ENCODE measurements around the gene SMAD1. TPM values are rescaled to one million over a fixed set of nuclear protein-coding genes. Genes with fewer than 3 reads are reported as not detected.

Gene SMAD1
- total RNA-seq, 2 donors from 2014 or later: 35.3 to 45.5 TPM

GRCh38 chr4:145513020-145513621, 31.5 kb downstream of the SMAD1 start:
- no peak for DNase-seq
- Histone ChIP-seq H3K36me3 (replicated peaks in 1 of 2; ENCODE audit: insufficient read depth in 1 of 2, low read depth in 2 of 2) (no peaks in the 10 kb centered on the region), H3K4me3 (no peak overlapping the region), H3K9me3 (peaks cover 0 to 8% (median 0%) of the 10 kb centered on the region in 3 donors), H3K4me1 (peaks cover 7% of the 10 kb centered on the region), H3K27me3 (no peaks in the 10 kb centered on the region), H3K27ac (no peak overlapping the region)
- no peak for TF ChIP-seq POLR2A (IDR thresholded peaks at IDR 0.05)
- no peak for TF ChIP-seq CTCF (IDR thresholded peaks at IDR 0.05)
- 73 to 80% methylated on average over 4 of the region's 4 CpGs for WGBS, 2 donors
- ATAC-seq: no peak
- intact Hi-C loops (cut with DNase I): no loop called here

GRCh38 chr4:145520172-145520571, 38.5 kb downstream of the SMAD1 start:
- Histone ChIP-seq H3K4me1 (peaks cover 14% of the 10 kb centered on the region), H3K9me3 (no peaks in the 10 kb centered on the region), H3K27ac (no peak overlapping the region), H3K36me3 (replicated peaks in 1 of 2; ENCODE audit: insufficient read depth in 1 of 2, low read depth in 2 of 2) (no peaks in the 10 kb centered on the region), H3K4me3 (no peak overlapping the region), H3K27me3 (no peaks in the 10 kb centered on the region)
- WGBS, 2 donors: 93 to 95% methylated on average over 1 of the region's 1 CpG
- intact Hi-C loops (cut with DNase I): no loop called here
- TF ChIP-seq POLR2A (IDR thresholded peaks at IDR 0.05) (no peak), CTCF (IDR thresholded peaks at IDR 0.05) (no peak)
- no peak for DNase-seq
- no peak for ATAC-seq

GRCh38 chr4:145521282-145521681, 39.6 kb downstream of the SMAD1 start:
- H3K36me3 ChIP-seq (replicated peaks in 1 of 2; ENCODE audit: insufficient read depth in 1 of 2, low read depth in 2 of 2): no peaks in the 10 kb centered on the region
- TF ChIP-seq CTCF (IDR thresholded peaks at IDR 0.05) (no peak), POLR2A (IDR thresholded peaks at IDR 0.05) (no peak)
- peaks cover 14% of the 10 kb centered on the region for H3K4me1 ChIP-seq
- no peak overlapping the region for H3K27ac ChIP-seq
- WGBS, 2 donors: 40 to 42% methylated on average over 2 of the region's 2 CpGs
- H3K27me3 ChIP-seq: no peaks in the 10 kb centered on the region
- no peak overlapping the region for H3K4me3 ChIP-seq
- intact Hi-C loops (cut with DNase I): no loop called here
- no peak for DNase-seq
- no peaks in the 10 kb centered on the region for H3K9me3 ChIP-seq
- no peak for ATAC-seq

- H3K36me3 ChIP-seq (replicated peaks in 1 of 2; ENCODE audit: insufficient read depth in 1 of 2, low read depth in 2 of 2): no peaks in the 10 kb centered on the region
- TF ChIP-seq CTCF (IDR thresholded peaks at IDR 0.05): no peak
- no peak for TF ChIP-seq POLR2A (IDR thresholded peaks at IDR 0.05)
- ATAC-seq: no peak
- no peaks in the 10 kb centered on the region for H3K27me3 ChIP-seq
- intact Hi-C loops (cut with DNase I): no loop called here
- H3K4me1 ChIP-seq: peaks cover 17% of the 10 kb centered on the region
- no peak for DNase-seq
- 96 to 97% methylated on average over 2 of the region's 2 CpGs for WGBS, 2 donors
- H3K27ac ChIP-seq: no peak overlapping the region
- H3K4me3 ChIP-seq: no peak overlapping the region
- no peaks in the 10 kb centered on the region for H3K9me3 ChIP-seq
These were observed 41.5 kb downstream of the SMAD1 start for GRCh38 chr4:145523117-145523516.

GRCh38 chr4:145524552-145524951, 42.9 kb downstream of the SMAD1 start:
- no peak overlapping the region for H3K27ac ChIP-seq
- no peaks in the 10 kb centered on the region for H3K9me3 ChIP-seq
- intact Hi-C loops (cut with DNase I): no loop called here
- H3K36me3 ChIP-seq (replicated peaks in 1 of 2; ENCODE audit: insufficient read depth in 1 of 2, low read depth in 2 of 2): no peaks in the 10 kb centered on the region
- no peak for DNase-seq
- no peak for TF ChIP-seq CTCF (IDR thresholded peaks at IDR 0.05)
- TF ChIP-seq POLR2A (IDR thresholded peaks at IDR 0.05): no peak
- no peaks in the 10 kb centered on the region for H3K27me3 ChIP-seq
- H3K4me3 ChIP-seq: no peak overlapping the region
- ATAC-seq: no peak
- 54 to 55% methylated on average over 2 of the region's 2 CpGs for WGBS, 2 donors
- peaks cover 24% of the 10 kb centered on the region for H3K4me1 ChIP-seq
